Neural cell (in vitro differentiated cells): ENCODE data around the gene CARD16. TPM values are rescaled to one million over a fixed set of nuclear protein-coding genes. Genes with fewer than 3 reads are reported as not detected.
"Not testable (repeated sequence)": the region's sequence is repeated elsewhere in the genome, so short reads cannot be mapped to it uniquely, and the experiment has no call there.

ENCODE experiments used
- H2AFZ ChIP-seq: fragments of 200-600, 300-800 bp; sonication (generic), shearing (Covaris generic); 2 replicates; pipeline ENCODE4 v1.6.0; 2014; ENCODE audit warnings: low read depth, mild to moderate bottlenecking, antibody characterized with exemption, low read length, moderate library complexity
- H3F3A ChIP-seq: fragments of 200-600 bp; shearing (Covaris generic); 2 replicates; pipeline ENCODE4 v1.6.1; 2016; ENCODE audit warnings: mild to moderate bottlenecking, moderate library complexity, mixed read lengths, antibody characterized with exemption, low read length; ENCODE audit not compliant: insufficient read depth, poor library complexity, severe bottlenecking
- H3K27ac ChIP-seq: fragments of 200-600, 300-800 bp; sonication (generic), shearing (Covaris generic); 2 replicates; pipeline ENCODE4 v1.5.1; 2014; ENCODE audit warnings: mild to moderate bottlenecking, low read length, moderate library complexity
- H3K27me3 ChIP-seq: fragments of 300-800, 200-600 bp; sonication (generic), shearing (Covaris generic); 2 replicates; pipeline ENCODE4 v1.6.0; 2014; ENCODE audit warnings: mild to moderate bottlenecking, low read depth, low read length, moderate library complexity; ENCODE audit not compliant: insufficient read depth
- H3K36me3 ChIP-seq: fragments of 300-800, 200-600 bp; sonication (generic), shearing (Covaris generic); 2 replicates; pipeline ENCODE4 v1.5.1; 2014; ENCODE audit warnings: mild to moderate bottlenecking, antibody characterized with exemption, low read length, moderate library complexity; ENCODE audit not compliant: insufficient read depth
- H3K4me2 ChIP-seq: fragments of 300-800, 200-600 bp; sonication (generic), shearing (Covaris generic); 2 replicates; pipeline ENCODE4 v1.6.0; 2014; ENCODE audit warnings: mild to moderate bottlenecking, low read length
- H3K4me3 ChIP-seq: fragments of 300-800, 200-600 bp; sonication (generic), shearing (Covaris generic); 2 replicates; pipeline ENCODE4 v1.5.1; 2014; ENCODE audit warnings: mild to moderate bottlenecking, low read length, moderate library complexity
- H3K79me2 ChIP-seq: fragments of 200-600 bp; shearing (Covaris generic); replicated peaks from 2 replicates; pipeline ENCODE4 v1.6.0; 2014; ENCODE audit warnings: mild to moderate bottlenecking, low read length, moderate library complexity; ENCODE audit not compliant: insufficient read depth
- H3K9ac ChIP-seq: fragments of 300-800, 200-600 bp; sonication (generic), shearing (Covaris generic); 2 replicates; pipeline ENCODE4 v1.6.1; 2016; ENCODE audit warnings: mild to moderate bottlenecking, low read length, mixed read lengths
- H3K9me2 ChIP-seq: fragments of 200-600 bp; shearing (Covaris generic); 2 replicates; pipeline ENCODE4 v1.6.1; 2016; ENCODE audit warnings: mild to moderate bottlenecking, low read length, mixed read lengths; ENCODE audit not compliant: insufficient read depth
- H3K9me3 ChIP-seq: fragments of 200-600, 300-800 bp; sonication (generic), shearing (Covaris generic); 2 replicates; pipeline ENCODE4 v1.6.1; 2016; ENCODE audit warnings: mild to moderate bottlenecking, mixed run types, low read length, moderate library complexity, mixed read lengths
- H4K20me1 ChIP-seq: fragments of 200-600 bp; shearing (Covaris generic); 2 replicates; pipeline ENCODE4 v1.6.1; 2016; ENCODE audit warnings: mild to moderate bottlenecking, mixed run types; ENCODE audit not compliant: insufficient read depth
- CTCF ChIP-seq: fragments of 450-650 bp; IDR thresholded peaks from 2 replicates; pipeline ENCODE4 v1.5.1; 2014; ENCODE audit warnings: antibody characterized with exemption, mild to moderate bottlenecking, moderate library complexity; ENCODE audit not compliant: poor library complexity, severe bottlenecking
- EP300 ChIP-seq: fragments of 450-650 bp; conservative IDR thresholded peaks from 2 replicates; pipeline ENCODE4 v1.6.1; 2014; ENCODE audit warnings: antibody characterized with exemption, mild to moderate bottlenecking, moderate library complexity; ENCODE audit not compliant: poor library complexity, severe bottlenecking
- EZH2 ChIP-seq: fragments of 200-600, 300-800 bp; shearing (Covaris generic), sonication (generic); IDR thresholded peaks from 2 replicates; pipeline ENCODE4 v1.6.1; 2014; ENCODE audit warnings: antibody characterized with exemption, low read length, borderline replicate concordance, mild to moderate bottlenecking; ENCODE audit not compliant: insufficient read depth, poor library complexity, severe bottlenecking
- MXI1 ChIP-seq: fragments of 450-650 bp; conservative IDR thresholded peaks from 2 replicates; pipeline ENCODE4 v1.6.1; 2014; ENCODE audit warnings: antibody characterized with exemption, mild to moderate bottlenecking; ENCODE audit not compliant: poor library complexity, severe bottlenecking
- POLR2AphosphoS5 ChIP-seq: IDR thresholded peaks from 2 replicates; pipeline ENCODE4 v1.6.1; 2012
- RAD21 ChIP-seq: fragments of 450-650 bp; conservative IDR thresholded peaks from 2 replicates; pipeline ENCODE4 v1.6.1; 2014; ENCODE audit warnings: antibody characterized with exemption, mild to moderate bottlenecking, moderate library complexity
- REST ChIP-seq: IDR thresholded peaks from 2 replicates; pipeline ENCODE4 v1.6.1; 2012; ENCODE audit warnings: borderline replicate concordance
- SMC3 ChIP-seq: fragments of 450-650 bp; conservative IDR thresholded peaks from 2 replicates; pipeline ENCODE4 v1.6.1; 2014; ENCODE audit warnings: antibody characterized with exemption, mild to moderate bottlenecking, moderate library complexity; ENCODE audit not compliant: poor library complexity
- TAF1 ChIP-seq: IDR thresholded peaks from 2 replicates; pipeline ENCODE4 v1.6.1; 2012; ENCODE audit warnings: low read depth
- polyA plus RNA-seq: library from polyadenylated mRNA; depleted of rRNA; stranded (reverse); fragments of >200 nt; gene quantifications from 2 replicates; pipeline ENCODE4 v1.2.3, GENCODE V29; 2014

CARD16 gene
- polyA plus RNA-seq, 1 donor from 2014 or later = not detected

- H2AFZ ChIP-seq = no peak within 1 kb of the TSS
- H3F3A ChIP-seq = no peaks in the 10 kb centered on the region
- H3K27me3 ChIP-seq = no peaks in the 10 kb centered on the region
- TF ChIP-seq EP300 = no peak
- no peak for TF ChIP-seq POLR2AphosphoS5
- no peak for TF ChIP-seq MXI1
- TF ChIP-seq RAD21 = no peak
- TF ChIP-seq EZH2 = no peak
- no peak for TF ChIP-seq TAF1
- TF ChIP-seq CTCF = no peak
- no peak for TF ChIP-seq SMC3
- no peaks in the 10 kb centered on the region for H3K9me2 ChIP-seq
- H4K20me1 ChIP-seq = no peaks in the 10 kb centered on the region
- H3K9ac ChIP-seq = no peak within 1 kb of the TSS
- no peaks in the 10 kb centered on the region for H3K36me3 ChIP-seq
- H3K4me3 ChIP-seq = no peak within 1 kb of the TSS
- H3K27ac ChIP-seq = no peak within 1 kb of the TSS
- H3K9me3 ChIP-seq = no peaks in the 10 kb centered on the region
- H3K79me2 ChIP-seq = no peaks in the 10 kb centered on the region
- H3K4me2 ChIP-seq = no peak within 1 kb of the TSS
These were observed 10.1 kb downstream of the CARD16 start, which contains the start of gene CASP1 for GRCh38 chr11:105034813-105035620. CASP1 (minus strand) TSS chr11:105035144; CDS start chr11:105035113, 31 bp downstream.

GRCh38 chr11:105034388-105034787 is 10.7 kb downstream of the CARD16 start:
- not testable (repeated sequence) for H4K20me1 ChIP-seq, H3K9ac ChIP-seq, H3K36me3 ChIP-seq, H3K27me3 ChIP-seq, H3K9me2 ChIP-seq, H3K4me3 ChIP-seq, H3K79me2 ChIP-seq, H3K9me3 ChIP-seq, H2AFZ ChIP-seq, H3F3A ChIP-seq, H3K27ac ChIP-seq, H3K4me2 ChIP-seq

GRCh38 chr11:105033781-105034180 is 11.4 kb downstream of the CARD16 start:
- Histone ChIP-seq H3K9me3 (no peaks in the 10 kb centered on the region), H3K4me3 (no peak overlapping the region), H3K27ac (no peak overlapping the region), H3K4me2 (no peak overlapping the region), H3K36me3 (no peaks in the 10 kb centered on the region), H3K9ac (no peak overlapping the region), H3F3A (no peaks in the 10 kb centered on the region), H3K9me2 (no peaks in the 10 kb centered on the region), H2AFZ (no peak overlapping the region), H3K27me3 (no peaks in the 10 kb centered on the region), H3K79me2 (no peaks in the 10 kb centered on the region), H4K20me1 (no peaks in the 10 kb centered on the region)
- TF ChIP-seq REST = no peak
- no peak for TF ChIP-seq EP300
- TF ChIP-seq MXI1 = no peak
- TF ChIP-seq TAF1 = no peak
- no peak for TF ChIP-seq RAD21
- no peak for TF ChIP-seq SMC3
- TF ChIP-seq CTCF = no peak
- TF ChIP-seq POLR2AphosphoS5 = no peak
- no peak for TF ChIP-seq EZH2
